T-helper 1 cell treated with Interleukin-12 subunit alpha and Interleukin-12 subunit beta and Interleukin-4 antibody, amounts not matched to agents 30 ng/mL and 1 ng/mL, for 36 hours (primary cell): ENCODE measurements around the gene RNF217. TPM values are rescaled to one million over a fixed set of nuclear protein-coding genes. Genes with fewer than 3 reads are reported as not detected.
"Not testable (repeated sequence)": the region's sequence is repeated elsewhere in the genome, so short reads cannot be mapped to it uniquely, and the experiment has no call there.

ENCODE experiments used
- intact Hi-C: fragments of 100-400 bp; cut with micrococcal nuclease; formaldehyde crosslinking; loops from one replicate; pipeline ENCODE4 v1.15.1; 2024
- total RNA-seq: library from RNA; stranded (reverse); gene quantifications from 2 replicates; pipeline ENCODE4 v1.2.3, GENCODE V29; 2022

RNF217 gene
- total RNA-seq, 1 donor from 2014 or later: 1.3 TPM

DNA sequence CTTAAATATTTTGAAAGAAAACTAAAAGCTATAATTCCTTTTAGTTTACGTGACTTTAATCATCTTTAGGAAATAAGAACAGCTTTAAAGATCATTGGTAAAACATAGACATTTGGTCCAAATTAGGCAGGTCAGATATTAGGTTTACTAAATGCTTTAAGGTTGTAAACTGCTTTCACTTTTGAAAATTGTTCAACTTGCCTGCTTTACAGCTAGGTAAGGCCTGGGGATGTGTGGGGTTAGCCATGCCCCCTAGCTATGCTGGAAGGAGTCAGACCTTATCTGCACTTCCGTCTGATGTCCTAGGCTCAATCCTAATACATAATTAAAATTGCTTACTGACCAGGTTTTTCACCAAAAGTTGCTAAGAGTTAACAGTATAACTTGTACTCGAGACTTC lies 160.8 kb downstream of the RNF217 start:
- intact Hi-C loops: no loop called here

- intact Hi-C loops: no loop called here
Observed at GRCh38 chr6:125123468-125124048, 161.3 kb downstream of the RNF217 start.

- intact Hi-C loops: no loop called here
Observed at GRCh38 chr6:125124049-125124669, 161.9 kb downstream of the RNF217 start.

- intact Hi-C loops: not testable (repeated sequence)
Observed at GRCh38 chr6:125125856-125126255, 163.6 kb downstream of the RNF217 start.

DNA sequence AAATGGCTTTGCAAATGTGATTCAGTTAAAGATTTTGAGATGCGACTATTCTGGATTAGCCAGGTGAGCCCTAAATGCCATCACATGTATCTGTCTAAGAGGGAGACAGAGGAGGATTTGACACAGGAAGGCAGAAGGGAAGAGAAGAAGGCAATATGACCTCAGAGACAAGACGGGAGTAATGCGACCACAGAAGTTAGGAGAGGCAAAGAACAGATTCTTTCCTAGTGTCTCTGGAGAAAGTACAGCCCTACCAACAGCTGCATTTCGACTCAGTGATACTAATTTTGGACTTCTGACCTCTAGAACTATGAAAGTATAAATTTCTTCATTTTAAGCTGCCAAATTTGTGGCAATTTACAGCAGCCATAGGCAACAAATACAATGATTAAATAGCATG lies 167.1 kb downstream of the RNF217 start:
- intact Hi-C loops: no loop called here

DNA sequence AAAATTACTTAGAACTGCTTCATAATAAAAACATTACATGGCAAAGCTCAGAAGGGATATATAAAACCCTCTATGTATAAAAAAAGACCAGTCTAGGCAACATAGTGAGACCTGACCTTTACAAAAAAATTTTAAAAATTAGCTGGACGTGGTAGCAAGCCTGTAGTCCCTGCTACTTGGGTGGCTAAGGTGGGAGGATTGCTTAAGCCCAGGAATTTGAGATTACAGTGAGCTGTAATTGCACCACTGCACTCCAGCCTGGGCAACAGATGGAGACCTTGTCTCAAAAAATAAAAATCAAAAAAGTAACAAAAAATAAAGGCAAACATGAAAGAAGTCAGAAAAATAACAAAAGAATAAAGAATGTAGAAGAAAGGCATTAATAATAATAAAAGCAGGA lies 169.8 kb downstream of the RNF217 start:
- intact Hi-C loops: no loop called here

DNA sequence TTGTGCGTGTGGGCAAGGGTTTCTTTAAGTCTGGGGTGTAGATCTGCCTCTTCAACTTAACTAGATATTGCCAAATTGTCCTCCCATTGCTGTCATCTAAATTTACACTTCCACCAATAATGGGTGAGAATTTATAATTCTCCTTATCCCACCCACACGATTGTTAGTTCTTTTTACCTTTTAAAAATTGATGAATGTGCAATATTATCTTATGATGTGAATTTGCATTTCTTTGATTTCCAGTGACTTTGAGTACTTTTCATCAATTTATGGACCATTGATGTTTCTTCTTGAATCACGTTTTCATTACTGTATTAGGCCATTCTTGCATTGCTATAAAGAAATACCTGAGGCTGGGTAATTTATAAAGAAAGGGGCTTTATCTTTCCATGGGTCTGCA lies 174.1 kb downstream of the RNF217 start:
- intact Hi-C loops: no loop called here

GRCh38 chr6:125138083-125138482 lies 175.8 kb downstream of the RNF217 start:
- intact Hi-C loops: no loop called here

GRCh38 chr6:125140808-125141207 lies 178.6 kb downstream of the RNF217 start:
- intact Hi-C loops: no loop called here

Other genes starting within 250 kb of the RNF217 start
- gene TPD52L1, start 191.3 kb downstream of the RNF217 start, total RNA-seq: not detected in 2 replicates